C4-2B (cell line): ENCODE data around the gene KIF26B.
"Not testable (repeated sequence)": the region's sequence is repeated elsewhere in the genome, so short reads cannot be mapped to it uniquely, and the experiment has no call there.

Experiments
- H3K27ac ChIP-seq: fragments of 450-650 bp; 2 replicates; pipeline ENCODE4 v1.5.1; 2017
- ZFX ChIP-seq: fragments of 450-650 bp; IDR thresholded peaks from 2 replicates; pipeline ENCODE4 v1.6.1; 2017
- TF ChIP-seq, protein P1 (sequence below): fragments of 450-650 bp; conservative IDR thresholded peaks from 2 replicates; pipeline ENCODE4 v1.5.1; 2017; ENCODE audit warnings: mild to moderate bottlenecking

KIF26B gene

GRCh38 chr1:245348626-245349025, 193.8 kb downstream of the KIF26B start:
- no peak overlapping the region for H3K27ac ChIP-seq
- TF ChIP-seq, protein P1, sequence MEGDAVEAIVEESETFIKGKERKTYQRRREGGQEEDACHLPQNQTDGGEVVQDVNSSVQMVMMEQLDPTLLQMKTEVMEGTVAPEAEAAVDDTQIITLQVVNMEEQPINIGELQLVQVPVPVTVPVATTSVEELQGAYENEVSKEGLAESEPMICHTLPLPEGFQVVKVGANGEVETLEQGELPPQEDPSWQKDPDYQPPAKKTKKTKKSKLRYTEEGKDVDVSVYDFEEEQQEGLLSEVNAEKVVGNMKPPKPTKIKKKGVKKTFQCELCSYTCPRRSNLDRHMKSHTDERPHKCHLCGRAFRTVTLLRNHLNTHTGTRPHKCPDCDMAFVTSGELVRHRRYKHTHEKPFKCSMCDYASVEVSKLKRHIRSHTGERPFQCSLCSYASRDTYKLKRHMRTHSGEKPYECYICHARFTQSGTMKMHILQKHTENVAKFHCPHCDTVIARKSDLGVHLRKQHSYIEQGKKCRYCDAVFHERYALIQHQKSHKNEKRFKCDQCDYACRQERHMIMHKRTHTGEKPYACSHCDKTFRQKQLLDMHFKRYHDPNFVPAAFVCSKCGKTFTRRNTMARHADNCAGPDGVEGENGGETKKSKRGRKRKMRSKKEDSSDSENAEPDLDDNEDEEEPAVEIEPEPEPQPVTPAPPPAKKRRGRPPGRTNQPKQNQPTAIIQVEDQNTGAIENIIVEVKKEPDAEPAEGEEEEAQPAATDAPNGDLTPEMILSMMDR = no peak
- no peak for TF ChIP-seq ZFX

GRCh38 chr1:245353411-245353810, 198.6 kb downstream of the KIF26B start:
- H3K27ac ChIP-seq = no peak overlapping the region
- TF ChIP-seq ZFX = no peak
- TF ChIP-seq, protein P1 = no peak

DNA sequence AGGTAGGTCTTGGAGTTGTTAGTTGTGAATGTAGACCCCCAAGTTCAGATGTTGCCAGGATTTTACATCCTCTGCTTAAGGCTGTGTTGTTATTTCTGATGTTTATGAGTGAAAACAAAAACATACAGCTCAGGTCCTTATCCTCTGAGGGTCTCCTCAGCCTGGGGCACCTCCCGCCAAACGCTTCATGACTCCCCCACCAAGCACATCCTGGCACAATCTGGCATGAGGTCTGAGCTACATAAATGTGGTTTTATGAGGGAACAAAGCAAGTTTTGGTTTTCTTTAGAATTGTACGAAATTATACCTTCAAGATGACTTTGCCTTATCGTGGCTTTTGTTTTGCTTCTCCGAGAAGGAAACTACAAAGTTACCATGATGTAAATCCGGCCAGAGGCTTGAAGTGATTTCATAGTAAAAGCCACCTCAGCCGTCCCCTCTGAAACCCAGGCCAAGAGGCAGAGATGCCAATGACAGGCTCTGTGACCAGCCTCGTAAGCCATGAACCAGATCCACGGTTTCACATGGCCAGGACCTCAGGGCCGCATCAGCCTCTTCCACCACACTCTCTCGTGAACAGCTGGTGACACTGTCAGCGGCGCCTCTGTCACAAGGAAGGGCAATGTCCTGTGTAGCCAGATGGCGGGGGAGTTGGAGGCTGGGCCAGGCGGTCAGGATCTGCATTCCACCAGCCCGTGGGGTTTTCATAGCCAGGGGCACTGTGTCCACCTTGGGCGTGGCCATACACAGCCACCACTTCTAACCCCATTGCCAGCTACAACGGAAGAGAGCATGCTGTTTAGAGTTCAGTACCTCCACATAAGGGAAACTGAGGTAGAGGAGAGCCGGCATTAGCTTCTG, 199.4 kb downstream of the KIF26B start:
- TF ChIP-seq, protein P1 = no peak
- TF ChIP-seq ZFX = no peak

DNA sequence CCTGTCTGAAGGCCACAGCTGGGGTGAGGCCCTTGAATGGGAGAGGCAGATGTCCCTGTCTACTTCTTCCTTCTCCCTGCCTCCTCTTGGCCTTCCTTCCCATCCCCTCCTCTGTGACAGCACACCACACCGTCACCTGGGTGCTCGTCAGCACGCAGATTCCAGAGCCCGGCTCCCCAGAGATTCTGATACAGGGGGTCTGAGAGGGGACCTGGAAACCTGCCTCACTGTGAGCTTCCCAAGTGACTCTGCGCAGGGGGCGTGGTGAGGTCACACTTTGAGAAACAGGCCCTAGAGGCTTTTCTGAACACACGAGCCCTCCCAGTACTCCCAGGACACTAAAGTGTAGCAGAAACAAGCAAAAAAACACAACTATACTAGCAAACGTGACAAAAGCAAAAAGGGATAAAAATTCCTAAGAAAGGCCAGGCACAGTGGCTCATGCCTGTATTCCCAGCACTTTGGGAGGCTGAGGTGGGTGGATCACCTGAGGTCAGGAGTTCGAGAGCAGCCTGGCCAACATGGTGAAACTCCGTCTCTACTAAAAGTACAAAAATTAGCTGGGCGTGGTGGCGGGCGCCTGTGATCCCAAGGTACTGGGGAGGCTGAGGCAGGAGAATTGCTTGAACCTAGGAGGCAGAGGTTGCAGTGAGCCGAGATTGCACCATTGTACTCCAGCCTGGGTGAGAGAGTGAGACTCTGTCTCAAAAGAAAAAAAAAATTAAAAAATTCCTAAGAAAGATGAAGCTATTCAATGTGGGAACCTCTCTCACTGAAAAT, 201.3 kb downstream of the KIF26B start:
- not testable (repeated sequence) for H3K27ac ChIP-seq

More for the DNA sequence above, 199.4 kb downstream of the KIF26B start:
- H3K27ac ChIP-seq = no peak overlapping the region

DNA sequence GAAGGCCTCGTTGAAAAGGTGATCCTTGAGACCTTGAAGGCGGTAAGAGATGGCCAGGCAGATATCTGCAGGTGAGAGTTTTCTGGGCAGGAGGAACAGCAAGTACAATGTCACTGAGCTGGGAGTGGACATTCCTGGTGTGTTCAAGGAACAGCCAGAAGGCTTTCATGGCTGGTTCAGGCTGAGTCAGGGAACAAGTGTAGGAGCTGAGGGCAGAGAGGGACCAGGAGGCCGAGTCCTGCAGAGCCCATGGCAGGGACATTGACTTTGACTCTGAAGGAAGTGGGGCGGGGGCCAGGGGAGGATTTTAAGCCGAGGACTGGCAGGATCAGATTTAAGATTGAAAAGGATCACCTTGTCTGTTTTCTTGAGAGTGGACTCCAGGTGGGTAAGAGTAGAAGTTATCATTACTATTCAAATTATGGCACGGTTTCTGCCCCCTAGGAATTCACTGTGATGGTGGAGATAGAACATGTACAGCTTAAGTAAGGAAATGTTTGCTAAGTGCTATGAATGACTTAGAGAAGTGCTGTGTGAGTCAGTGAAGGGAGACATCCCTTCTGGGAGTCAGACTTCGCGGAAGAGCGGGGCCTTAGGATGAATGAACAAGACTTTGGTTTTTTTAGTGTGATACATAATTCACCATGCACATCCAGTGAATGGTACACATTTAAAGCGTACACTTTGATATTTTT, 202.3 kb downstream of the KIF26B start:
- H3K27ac ChIP-seq = no peak overlapping the region
- TF ChIP-seq, protein P1 = no peak
- TF ChIP-seq ZFX = no peak

GRCh38 chr1:245359101-245359680, 204.4 kb downstream of the KIF26B start:
- not testable (repeated sequence) for H3K27ac ChIP-seq

- TF ChIP-seq, protein P1 = no peak
- no peak for TF ChIP-seq ZFX
- no peak overlapping the region for H3K27ac ChIP-seq
Observed at GRCh38 chr1:245361065-245361464, 206.3 kb downstream of the KIF26B start.

DNA sequence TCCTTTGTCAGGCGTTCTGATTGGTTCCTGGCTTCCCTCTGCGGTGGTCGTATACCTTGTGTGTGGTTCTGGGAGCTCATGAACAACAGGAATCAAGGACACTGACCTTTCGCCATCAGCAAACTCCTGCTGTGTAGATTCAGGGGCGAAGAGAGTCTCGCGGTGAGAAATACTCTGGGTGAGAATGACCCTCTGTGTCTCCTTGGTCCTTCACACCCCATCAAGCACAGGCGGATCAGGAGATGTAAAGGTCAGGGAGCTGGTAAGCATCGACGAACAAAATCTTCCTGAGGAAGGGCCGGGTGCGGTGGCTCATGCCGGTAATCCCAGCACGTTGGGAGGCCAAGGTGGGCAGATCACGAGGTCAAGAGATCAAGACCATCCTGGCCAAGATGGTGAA, 207.2 kb downstream of the KIF26B start:
- TF ChIP-seq ZFX = no peak
- TF ChIP-seq, protein P1 = no peak
- no peak overlapping the region for H3K27ac ChIP-seq
